HG02943 (cell line): ENCODE measurements around the gene ZDHHC19.
"Not testable (repeated sequence)": the region's sequence is repeated elsewhere in the genome, so short reads cannot be mapped to it uniquely, and the experiment has no call there.

Experiments used
- ATAC-seq: cut with Tn5 transposase; IDR thresholded peaks from one replicate; pipeline ENCODE4 v1.9.1; 2021; ENCODE audit warnings: mild to moderate bottlenecking, low read depth, moderate library complexity; ENCODE audit not compliant: unreplicated experiment

ZDHHC19 gene

GRCh38 chr3:196205442-196206205 lies 5.6 kb downstream of the ZDHHC19 start:
- ATAC-seq, result not testable (repeated sequence)

- no peak for ATAC-seq
Measured at GRCh38 chr3:196203846-196204245, 7.4 kb downstream of the ZDHHC19 start.

GRCh38 chr3:196202516-196202970 lies 8.7 kb downstream of the ZDHHC19 start:
- no peak for ATAC-seq

GRCh38 chr3:196198771-196199753 lies 12.1 kb downstream of the ZDHHC19 start:
- ATAC-seq, result no peak

- ATAC-seq, result no peak
Measured at GRCh38 chr3:196198081-196198675, 13.0 kb downstream of the ZDHHC19 start.

GRCh38 chr3:196197524-196197923 lies 13.7 kb downstream of the ZDHHC19 start:
- no peak for ATAC-seq

- no peak for ATAC-seq
Measured at GRCh38 chr3:196195664-196196265, 15.4 kb downstream of the ZDHHC19 start.

- ATAC-seq, result no peak
Measured at GRCh38 chr3:196194542-196194915, 16.7 kb downstream of the ZDHHC19 start.

- no peak for ATAC-seq
Measured at GRCh38 chr3:196193736-196194541, 17.3 kb downstream of the ZDHHC19 start.

GRCh38 chr3:196193133-196193735 lies 18.0 kb downstream of the ZDHHC19 start:
- no peak for ATAC-seq

GRCh38 chr3:196192524-196193051 lies 18.6 kb downstream of the ZDHHC19 start:
- no peak for ATAC-seq

GRCh38 chr3:196192036-196192523 lies 19.1 kb downstream of the ZDHHC19 start:
- no peak for ATAC-seq

- no peak for ATAC-seq
Measured at GRCh38 chr3:196189566-196190347, 21.4 kb downstream of the ZDHHC19 start.

- no peak for ATAC-seq
Measured at GRCh38 chr3:196186651-196187573, 24.3 kb downstream of the ZDHHC19 start.

- no peak for ATAC-seq
Measured at GRCh38 chr3:196184881-196185280, 26.3 kb downstream of the ZDHHC19 start.

GRCh38 chr3:196184169-196184432 lies 27.1 kb downstream of the ZDHHC19 start:
- ATAC-seq, result not testable (repeated sequence)

- ATAC-seq, result no peak
Measured at GRCh38 chr3:196181127-196181546, 30.1 kb downstream of the ZDHHC19 start.
